PFSK-1 (cell line): ENCODE results near the gene RNF217.

Experiments
- FOXP2 ChIP-seq: optimal IDR thresholded peaks from 2 replicates; pipeline ENCODE3; 2011; ENCODE audit warnings: borderline replicate concordance, control low read depth, inconsistent platforms; ENCODE audit not compliant: insufficient read depth; ENCODE audit errors: extremely low read length, extremely low read depth
- POLR2AphosphoS5 ChIP-seq: IDR thresholded peaks from 2 replicates; pipeline ENCODE4 v1.6.1; 2012; ENCODE audit warnings: low read depth, mild to moderate bottlenecking, control low read depth, low read length, moderate library complexity
- SIN3A ChIP-seq: IDR thresholded peaks from 2 replicates; pipeline ENCODE4 v1.6.1; 2012; ENCODE audit warnings: mild to moderate bottlenecking, low read length, moderate library complexity, borderline replicate concordance; ENCODE audit not compliant: insufficient read depth
- TAF1 ChIP-seq: IDR thresholded peaks from 2 replicates; pipeline ENCODE4 v1.6.1; 2012; ENCODE audit warnings: low read length, control low read depth, borderline replicate concordance; ENCODE audit not compliant: insufficient read depth
- TF ChIP-seq, protein P1 (sequence below), 2 experiments: IDR thresholded peaks; 2 replicates each; pipeline versions ENCODE4 v1.6.1 to v1.8.0; 2011 to 2012; ENCODE audit warnings: low read depth in 2 of 2, low read length in 2 of 2, control low read depth in 1 of 2, inconsistent platforms in 1 of 2, mild to moderate bottlenecking in 1 of 2, moderate library complexity in 1 of 2; ENCODE audit not compliant: insufficient read depth in 1 of 2

RNF217 gene

DNA sequence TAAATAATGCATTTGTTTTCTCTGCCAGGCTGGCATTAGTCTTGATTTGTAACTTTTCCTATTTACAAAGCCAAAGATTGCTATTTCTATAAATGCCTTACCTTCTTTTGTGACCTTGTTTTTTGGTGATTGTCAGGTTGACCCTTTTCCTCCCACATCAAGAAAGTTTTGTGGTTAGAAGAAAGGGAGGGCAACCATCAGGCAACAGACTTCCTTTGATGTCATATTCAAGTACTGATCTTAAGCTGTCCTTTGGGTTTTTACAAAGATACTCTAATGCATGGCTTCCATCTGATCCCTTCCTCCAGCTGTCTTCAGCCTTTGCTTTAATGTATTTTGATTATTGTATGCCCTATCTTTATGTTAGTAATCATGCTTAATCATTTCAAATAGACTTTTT, 23.9 kb downstream of the RNF217 start:
- no peak for TF ChIP-seq TAF1

DNA sequence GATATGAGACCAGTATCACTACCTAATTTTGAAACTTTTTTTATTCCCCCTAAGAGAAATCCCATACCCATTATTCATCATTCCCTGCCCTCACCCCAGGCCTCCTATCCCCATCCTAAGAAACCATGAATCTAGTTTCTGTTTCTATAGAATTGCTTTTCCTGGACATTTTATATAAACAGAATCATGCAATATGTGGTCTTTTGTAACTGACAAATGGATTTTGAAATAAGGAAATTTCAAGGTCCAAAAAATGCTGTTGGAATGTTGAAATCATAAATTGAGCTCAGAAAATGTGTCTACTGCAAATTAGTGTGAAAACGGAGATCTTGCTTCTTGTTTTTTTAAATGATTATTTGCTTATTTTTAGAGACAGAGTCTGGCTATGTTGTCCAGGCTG, 25.1 kb downstream of the RNF217 start:
- TF ChIP-seq POLR2AphosphoS5 (no peak), SIN3A (no peak), TAF1 (no peak), FOXP2 (no peak)
- TF ChIP-seq, protein P1, sequence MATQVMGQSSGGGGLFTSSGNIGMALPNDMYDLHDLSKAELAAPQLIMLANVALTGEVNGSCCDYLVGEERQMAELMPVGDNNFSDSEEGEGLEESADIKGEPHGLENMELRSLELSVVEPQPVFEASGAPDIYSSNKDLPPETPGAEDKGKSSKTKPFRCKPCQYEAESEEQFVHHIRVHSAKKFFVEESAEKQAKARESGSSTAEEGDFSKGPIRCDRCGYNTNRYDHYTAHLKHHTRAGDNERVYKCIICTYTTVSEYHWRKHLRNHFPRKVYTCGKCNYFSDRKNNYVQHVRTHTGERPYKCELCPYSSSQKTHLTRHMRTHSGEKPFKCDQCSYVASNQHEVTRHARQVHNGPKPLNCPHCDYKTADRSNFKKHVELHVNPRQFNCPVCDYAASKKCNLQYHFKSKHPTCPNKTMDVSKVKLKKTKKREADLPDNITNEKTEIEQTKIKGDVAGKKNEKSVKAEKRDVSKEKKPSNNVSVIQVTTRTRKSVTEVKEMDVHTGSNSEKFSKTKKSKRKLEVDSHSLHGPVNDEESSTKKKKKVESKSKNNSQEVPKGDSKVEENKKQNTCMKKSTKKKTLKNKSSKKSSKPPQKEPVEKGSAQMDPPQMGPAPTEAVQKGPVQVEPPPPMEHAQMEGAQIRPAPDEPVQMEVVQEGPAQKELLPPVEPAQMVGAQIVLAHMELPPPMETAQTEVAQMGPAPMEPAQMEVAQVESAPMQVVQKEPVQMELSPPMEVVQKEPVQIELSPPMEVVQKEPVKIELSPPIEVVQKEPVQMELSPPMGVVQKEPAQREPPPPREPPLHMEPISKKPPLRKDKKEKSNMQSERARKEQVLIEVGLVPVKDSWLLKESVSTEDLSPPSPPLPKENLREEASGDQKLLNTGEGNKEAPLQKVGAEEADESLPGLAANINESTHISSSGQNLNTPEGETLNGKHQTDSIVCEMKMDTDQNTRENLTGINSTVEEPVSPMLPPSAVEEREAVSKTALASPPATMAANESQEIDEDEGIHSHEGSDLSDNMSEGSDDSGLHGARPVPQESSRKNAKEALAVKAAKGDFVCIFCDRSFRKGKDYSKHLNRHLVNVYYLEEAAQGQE (IDR thresholded peaks at IDR 0.05; ENCODE audit: insufficient read depth in 1 of 2, low read depth in 2 of 2, low read length in 2 of 2) = no peak

DNA sequence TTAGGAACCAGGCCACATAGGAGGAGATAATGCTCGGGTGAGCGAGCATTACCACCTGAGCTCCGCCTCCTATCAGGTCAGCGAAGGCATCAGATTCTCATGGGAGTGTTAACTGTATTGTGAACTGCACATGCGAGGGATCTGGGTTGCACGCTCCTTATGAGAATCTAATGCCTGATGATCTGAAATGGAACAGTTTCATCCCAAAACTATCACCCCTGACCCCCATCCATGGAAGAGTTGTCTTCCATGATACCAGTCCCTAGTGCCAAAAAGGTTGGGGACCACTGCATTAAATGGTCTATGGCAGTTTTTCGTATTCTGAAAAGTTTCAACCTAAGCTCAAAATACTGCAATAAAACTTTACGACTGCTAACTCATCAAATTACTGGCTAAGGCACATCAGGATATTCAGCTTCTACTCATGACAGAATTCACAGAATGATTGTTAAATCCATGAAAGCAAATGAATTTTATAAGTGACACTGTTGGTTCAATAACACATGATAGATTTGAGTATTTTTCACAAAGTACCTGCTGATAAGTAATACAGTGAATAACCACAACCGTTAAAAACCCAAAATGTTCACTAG, 25.9 kb downstream of the RNF217 start:
- no peak for TF ChIP-seq POLR2AphosphoS5
- TF ChIP-seq FOXP2 = no peak
- TF ChIP-seq, protein P1 (IDR thresholded peaks at IDR 0.05; ENCODE audit: insufficient read depth in 1 of 2, low read depth in 2 of 2, low read length in 2 of 2) = no peak
- TF ChIP-seq TAF1 = no peak
- no peak for TF ChIP-seq SIN3A

DNA sequence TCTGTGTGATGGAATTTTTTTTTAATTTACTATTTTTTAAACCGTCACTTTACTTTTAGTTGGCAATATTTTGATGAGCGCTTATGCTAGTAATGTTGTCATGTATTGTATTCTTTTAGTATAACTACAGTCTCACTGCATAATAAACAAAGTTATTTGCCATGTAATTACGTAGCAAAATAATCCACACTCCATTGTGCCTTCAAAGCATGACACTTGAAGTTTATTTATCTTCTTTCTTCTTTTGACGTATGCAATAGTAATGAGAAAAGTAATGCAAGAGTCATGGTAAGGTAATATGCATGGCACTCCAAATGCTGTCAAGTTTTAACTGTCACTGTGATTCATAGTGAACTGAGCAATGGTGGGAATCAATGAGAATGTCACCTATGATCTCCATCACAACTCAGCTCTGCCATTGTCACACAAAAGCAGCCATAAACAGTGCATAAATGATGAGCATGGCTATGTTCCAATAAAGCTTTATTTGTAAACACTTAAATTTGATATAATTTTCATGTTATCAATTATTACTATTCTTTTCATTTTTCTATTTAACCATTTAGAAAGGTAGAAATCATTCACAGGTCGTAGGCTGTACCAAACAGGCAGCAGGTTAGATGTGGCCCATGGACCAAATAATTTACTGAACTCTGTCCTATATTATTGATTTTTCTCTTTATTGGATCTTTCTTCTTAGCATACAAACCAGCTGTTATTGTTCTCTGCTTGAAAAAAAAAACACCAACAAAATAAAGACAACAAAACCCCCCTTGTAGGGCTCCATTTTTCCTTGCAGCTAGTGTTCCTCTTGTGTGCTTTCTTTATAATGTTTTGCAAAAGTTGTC, 27.1 kb downstream of the RNF217 start:
- no peak for TF ChIP-seq TAF1
- TF ChIP-seq FOXP2 = no peak
- no peak for TF ChIP-seq POLR2AphosphoS5
- no peak for TF ChIP-seq SIN3A
- TF ChIP-seq, protein P1 (IDR thresholded peaks at IDR 0.05; ENCODE audit: insufficient read depth in 1 of 2, low read depth in 2 of 2, low read length in 2 of 2) = no peak

DNA sequence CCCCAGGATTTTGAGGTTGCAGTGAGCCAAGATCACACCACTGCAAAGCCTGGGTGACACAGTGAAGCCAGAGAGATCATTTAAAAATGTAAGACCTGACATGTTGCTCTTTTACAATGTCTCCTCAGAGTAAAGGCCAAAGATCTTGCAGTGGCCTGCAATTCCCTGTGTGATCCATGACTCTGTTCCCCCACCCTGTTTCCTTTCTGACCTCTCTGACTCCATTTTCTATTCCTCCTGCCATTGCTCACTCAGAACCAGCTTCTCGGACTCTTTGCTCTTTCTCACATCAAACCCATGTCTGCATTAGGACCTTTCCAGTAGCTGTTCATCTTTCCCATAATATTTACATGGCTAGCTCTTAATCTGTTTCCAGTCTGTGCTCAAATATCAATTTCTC, 28.8 kb downstream of the RNF217 start:
- TF ChIP-seq FOXP2 (no peak), POLR2AphosphoS5 (no peak), TAF1 (no peak), SIN3A (no peak)
- TF ChIP-seq, protein P1 (IDR thresholded peaks at IDR 0.05; ENCODE audit: insufficient read depth in 1 of 2, low read depth in 2 of 2, low read length in 2 of 2) = no peak
